H9 (cell line): ENCODE data around the gene PDE8A. TPM values are rescaled to one million over a fixed set of nuclear protein-coding genes. Genes with fewer than 3 reads are reported as not detected.

Source experiments
- DNase-seq: peaks from one replicate; pipeline ENCODE4 v3.0.0-alpha.2; 2017
- H2AFZ ChIP-seq: one replicate; pipeline ENCODE4 v1.6.1; 2013; ENCODE audit warnings: mild to moderate bottlenecking, low read length, control low read depth, moderate library complexity
- H2AK5ac ChIP-seq: 2 replicates; pipeline ENCODE4 v1.6.1; 2013; ENCODE audit warnings: low read length, control low read depth, mixed read lengths; ENCODE audit not compliant: insufficient read length
- H2BK120ac ChIP-seq: one replicate; pipeline ENCODE4 v1.6.1; 2013; ENCODE audit warnings: low read depth, mild to moderate bottlenecking, low read length, control low read depth, inconsistent platforms; ENCODE audit not compliant: poor library complexity, severe bottlenecking
- H2BK12ac ChIP-seq: 2 replicates; pipeline ENCODE4 v1.6.1; 2013; ENCODE audit warnings: low read length, control low read depth, mixed read lengths, low read depth; ENCODE audit not compliant: insufficient read length
- H2BK15ac ChIP-seq: 2 replicates; pipeline ENCODE4 v1.6.1; 2013; ENCODE audit warnings: low read depth, low read length, control low read depth
- H2BK20ac ChIP-seq: one replicate; pipeline ENCODE4 v1.6.1; 2013; ENCODE audit warnings: low read depth, mild to moderate bottlenecking, low read length, control low read depth, inconsistent platforms; ENCODE audit not compliant: poor library complexity, severe bottlenecking
- H2BK5ac ChIP-seq: 2 replicates; pipeline ENCODE4 v1.6.1; 2013; ENCODE audit warnings: low read length, control low read depth, mixed read lengths; ENCODE audit not compliant: insufficient read length
- H3K14ac ChIP-seq: 2 replicates; pipeline ENCODE4 v1.6.1; 2013; ENCODE audit warnings: low read length, control low read depth; ENCODE audit not compliant: insufficient read depth
- H3K18ac ChIP-seq: 2 replicates; pipeline ENCODE4 v1.6.1; 2013; ENCODE audit warnings: low read depth, mild to moderate bottlenecking, mixed read lengths, low read length, control low read depth; ENCODE audit not compliant: insufficient read length
- H3K23ac ChIP-seq: 2 replicates; pipeline ENCODE4 v1.6.1; 2013; ENCODE audit warnings: low read length, control low read depth, mixed read lengths, low read depth; ENCODE audit not compliant: insufficient read length
- H3K23me2 ChIP-seq: 2 replicates; pipeline ENCODE4 v1.6.1; 2013; ENCODE audit warnings: low read depth, mild to moderate bottlenecking, mixed read lengths, low read length, control low read depth; ENCODE audit not compliant: insufficient read length, poor library complexity, severe bottlenecking
- H3K27ac ChIP-seq: 2 replicates; pipeline ENCODE4 v1.5.1; 2013; ENCODE audit warnings: low read length, control low read depth, mixed read lengths, low read depth; ENCODE audit not compliant: insufficient read length
- H3K27me3 ChIP-seq: 2 replicates; pipeline ENCODE4 v1.6.1; 2013; ENCODE audit warnings: low read length, control low read depth, inconsistent platforms; ENCODE audit not compliant: insufficient read depth
- H3K4ac ChIP-seq: 2 replicates; pipeline ENCODE4 v1.6.1; 2013; ENCODE audit warnings: low read depth, mild to moderate bottlenecking, control low read depth, inconsistent platforms, low read length, moderate library complexity
- H3K4me1 ChIP-seq: 2 replicates; pipeline ENCODE4 v1.6.1; 2013; ENCODE audit warnings: low read length, control low read depth, inconsistent platforms; ENCODE audit not compliant: insufficient read depth
- H3K4me2 ChIP-seq: 2 replicates; pipeline ENCODE4 v1.6.1; 2013; ENCODE audit warnings: low read length, control low read depth, mixed read lengths; ENCODE audit not compliant: insufficient read length, insufficient read depth
- H3K56ac ChIP-seq: 2 replicates; pipeline ENCODE4 v1.6.1; 2013; ENCODE audit warnings: low read depth, mild to moderate bottlenecking, mixed read lengths, low read length, control low read depth; ENCODE audit not compliant: insufficient read length
- H3K79me1 ChIP-seq: 2 replicates; pipeline ENCODE4 v1.6.1; 2013; ENCODE audit warnings: low read depth, mild to moderate bottlenecking, moderate library complexity, low read length, control low read depth, inconsistent platforms; ENCODE audit not compliant: insufficient read depth, poor library complexity, severe bottlenecking
- H3K79me2 ChIP-seq: 2 replicates; pipeline ENCODE4 v1.6.1; 2013; ENCODE audit warnings: low read length, control low read depth, inconsistent platforms; ENCODE audit not compliant: insufficient read depth
- H3K9ac ChIP-seq: 2 replicates; pipeline ENCODE4 v1.6.1; 2013; ENCODE audit warnings: low read length, control low read depth, mixed read lengths; ENCODE audit not compliant: insufficient read length; ENCODE audit errors: extremely low read depth
- H3K9me3 ChIP-seq: one replicate; pipeline ENCODE4 v1.6.1; 2013; ENCODE audit warnings: low read depth, low read length, inconsistent platforms; ENCODE audit not compliant: control insufficient read depth
- H3T11ph ChIP-seq: one replicate; pipeline ENCODE4 v1.6.1; 2013; ENCODE audit warnings: mild to moderate bottlenecking, low read length, control low read depth, inconsistent platforms
- H4K20me1 ChIP-seq: one replicate; pipeline ENCODE4 v1.6.1; 2013; ENCODE audit not compliant: control insufficient read depth, insufficient read length, insufficient read depth
- H4K5ac ChIP-seq: 2 replicates; pipeline ENCODE4 v1.6.1; 2013; ENCODE audit warnings: low read depth, mild to moderate bottlenecking, mixed read lengths, low read length, control low read depth; ENCODE audit not compliant: insufficient read length
- H4K8ac ChIP-seq: replicated peaks from 2 replicates; pipeline ENCODE4 v1.6.1; 2013; ENCODE audit warnings: low read length, control low read depth, mixed read lengths, low read depth; ENCODE audit not compliant: insufficient read length
- H4K91ac ChIP-seq: 2 replicates; pipeline ENCODE4 v1.6.1; 2013; ENCODE audit warnings: low read depth, mild to moderate bottlenecking, moderate library complexity, mixed read lengths, low read length, control low read depth; ENCODE audit not compliant: insufficient read length
- H3K27ac Mint-ChIP-seq, 3 experiments: 2 replicates in 2 of 3; 3 replicates in 1 of 3; pipeline ENCODE4 v1.8.0; 2020 to 2021; ENCODE audit warnings: mixed read lengths in 3 of 3, mild to moderate bottlenecking in 1 of 3, moderate library complexity in 1 of 3
- H3K27me3 Mint-ChIP-seq: 2 replicates; pipeline ENCODE4 v1.8.0; 2021; ENCODE audit warnings: low read depth, mild to moderate bottlenecking, moderate library complexity, mixed read lengths
- H3K36me3 Mint-ChIP-seq, 3 experiments: 2 replicates in 2 of 3; 3 replicates in 1 of 3; pipeline ENCODE4 v1.8.0; 2020 to 2021; ENCODE audit warnings: low read depth in 3 of 3, mixed read lengths in 3 of 3; ENCODE audit not compliant: insufficient read depth in 1 of 3
- H3K4me1 Mint-ChIP-seq, 2 experiments: 2 replicates each; pipeline ENCODE4 v1.8.0; 2020; ENCODE audit warnings: mixed read lengths in 2 of 2
- H3K4me3 Mint-ChIP-seq, 2 experiments: 2 replicates in 1 of 2; 3 replicates in 1 of 2; pipeline ENCODE4 v1.8.0; 2020 to 2021; ENCODE audit warnings: mild to moderate bottlenecking in 2 of 2, mixed read lengths in 2 of 2, moderate library complexity in 1 of 2
- H3K9me3 Mint-ChIP-seq, 2 experiments: 2 replicates in 1 of 2; 3 replicates in 1 of 2; pipeline ENCODE4 v1.8.0; 2020; ENCODE audit warnings: mild to moderate bottlenecking in 2 of 2, mixed read lengths in 2 of 2, moderate library complexity in 1 of 2
- CTCF ChIP-seq: fragments of 200-600 bp; sonication (generic); conservative IDR thresholded peaks from 3 replicates; pipeline ENCODE4 v1.8.0; 2021; ENCODE audit warnings: antibody characterized with exemption, mild to moderate bottlenecking
- WGBS: extraction: QIAGEN DNeasy Blood & Tissue Kit; methylation state at CpG from one replicate; pipeline ENCODE4 v1.1.7; 2013; ENCODE audit warnings: missing lambda C conversion rate, low lambda C conversion rate, mixed read lengths; ENCODE audit not compliant: insufficient read length; ENCODE audit errors: extremely low coverage; 5-methylcytosine and 5-hydroxymethylcytosine counted together
- total RNA-seq: library from RNA; stranded (reverse); gene quantifications from 2 replicates; pipeline ENCODE4 v1.2.1, GENCODE V29; 2021

PDE8A gene
- total RNA-seq, 1 experiment from 2014 or later = 9.3 TPM

GRCh38 chr15:84970843-84971242, 10.8 kb upstream of the PDE8A start:
- no peak overlapping the region for H2AK5ac ChIP-seq
- no peak overlapping the region for H3K23ac ChIP-seq
- no peak overlapping the region for H2AFZ ChIP-seq
- no peak overlapping the region for H3K18ac ChIP-seq
- no peaks in the 10 kb centered on the region for H3K27me3 ChIP-seq
- no peaks in the 10 kb centered on the region for H3K9me3 ChIP-seq
- no peak overlapping the region for H3K4me3 Mint-ChIP-seq
- TF ChIP-seq CTCF = no peak
- no peak overlapping the region for H3K4ac ChIP-seq
- no peak overlapping the region for H3K4me2 ChIP-seq
- no peak overlapping the region for H2BK5ac ChIP-seq
- peaks cover 8 to 23% (median 8%) of the 10 kb centered on the region in 3 experiments for H3K36me3 Mint-ChIP-seq
- no peak overlapping the region for H2BK15ac ChIP-seq
- H3K27ac ChIP-seq = no peak overlapping the region
- no peaks in the 10 kb centered on the region for H4K20me1 ChIP-seq
- H4K8ac ChIP-seq = no peak overlapping the region
- H3K14ac ChIP-seq = no peak overlapping the region
- H3K27ac Mint-ChIP-seq = no peak overlapping the region
- no peaks in the 10 kb centered on the region for H3K79me1 ChIP-seq
- H3K27me3 Mint-ChIP-seq = peaks cover 5% of the 10 kb centered on the region
- H2BK120ac ChIP-seq = no peak overlapping the region
- H3K9me3 Mint-ChIP-seq = peaks cover 12 to 17% of the 10 kb centered on the region in 2 experiments
- H4K5ac ChIP-seq = no peak overlapping the region
- H3K4me1 Mint-ChIP-seq = peaks cover 14 to 16% of the 10 kb centered on the region in 2 experiments
- no peak overlapping the region for H2BK20ac ChIP-seq
- no peak overlapping the region for H4K91ac ChIP-seq
- no peak for DNase-seq
- no peak overlapping the region for H3K9ac ChIP-seq
- H3K4me1 ChIP-seq = peaks cover 7% of the 10 kb centered on the region; the same call in 1 of the 2 replicates
- no peak overlapping the region for H3T11ph ChIP-seq
- WGBS = no CpG with 5 or more reads among the region's 3 CpGs
- H2BK12ac ChIP-seq = no peak overlapping the region
- H3K79me2 ChIP-seq = no peaks in the 10 kb centered on the region
- no peak overlapping the region for H3K56ac ChIP-seq
- no peaks in the 10 kb centered on the region for H3K23me2 ChIP-seq
